OCI-LY1 (cell line): Measurements from ENCODE around the gene IL36G.
A peak's percentile ranks its signal among the peaks of the same experiment; 100 is the strongest.

ENCODE experiments used
- EZH2 ChIP-seq: fragments of 200-600 bp; sonication (generic), shearing (Covaris generic); IDR thresholded peaks from 2 replicates; pipeline ENCODE4 v1.8.0; 2017; ENCODE audit warnings: borderline replicate concordance, mixed run types, mild to moderate bottlenecking, antibody characterized with exemption, low read length, moderate library complexity, mixed read lengths
- TF ChIP-seq, protein P1 (sequence below): fragments of 200-600 bp; sonication (generic), shearing (Covaris generic); IDR thresholded peaks from 2 replicates; pipeline ENCODE4 v1.5.1; 2017; ENCODE audit warnings: mild to moderate bottlenecking, antibody characterized with exemption, low read length, moderate library complexity, mixed read lengths

DNA sequence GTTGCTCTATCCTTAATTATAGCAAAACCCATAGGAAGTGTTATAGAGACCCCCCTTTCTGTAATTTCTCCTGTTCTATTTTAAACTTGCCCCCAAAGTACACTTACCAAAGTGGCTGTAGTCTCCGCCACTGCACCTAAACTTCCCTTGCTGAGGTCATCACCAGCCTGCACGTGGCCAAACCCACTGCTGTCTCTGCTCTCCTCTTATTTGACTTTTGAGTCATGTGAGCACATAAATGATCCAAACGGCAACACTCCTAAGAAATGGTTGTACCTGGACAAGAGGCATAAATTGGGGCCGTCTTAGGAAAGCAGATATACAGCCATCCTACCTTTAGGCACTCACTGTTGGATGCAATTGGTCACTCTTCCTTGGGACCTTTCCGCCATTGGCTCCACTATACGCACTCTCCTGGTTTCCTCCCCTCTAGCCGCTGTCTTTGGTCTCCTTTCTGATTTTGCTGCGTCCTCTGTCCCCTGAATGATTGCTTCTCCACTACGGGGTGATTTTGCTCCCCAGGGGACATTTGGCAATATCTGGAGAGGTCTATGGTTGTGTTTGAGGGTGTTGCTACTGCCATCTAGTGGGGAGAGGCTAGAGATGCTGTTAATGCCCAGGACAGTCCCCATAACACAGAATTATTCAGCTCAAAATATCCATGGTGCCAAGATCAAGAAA lies 19.2 kb upstream of the IL36G start:
- TF ChIP-seq, protein P1, sequence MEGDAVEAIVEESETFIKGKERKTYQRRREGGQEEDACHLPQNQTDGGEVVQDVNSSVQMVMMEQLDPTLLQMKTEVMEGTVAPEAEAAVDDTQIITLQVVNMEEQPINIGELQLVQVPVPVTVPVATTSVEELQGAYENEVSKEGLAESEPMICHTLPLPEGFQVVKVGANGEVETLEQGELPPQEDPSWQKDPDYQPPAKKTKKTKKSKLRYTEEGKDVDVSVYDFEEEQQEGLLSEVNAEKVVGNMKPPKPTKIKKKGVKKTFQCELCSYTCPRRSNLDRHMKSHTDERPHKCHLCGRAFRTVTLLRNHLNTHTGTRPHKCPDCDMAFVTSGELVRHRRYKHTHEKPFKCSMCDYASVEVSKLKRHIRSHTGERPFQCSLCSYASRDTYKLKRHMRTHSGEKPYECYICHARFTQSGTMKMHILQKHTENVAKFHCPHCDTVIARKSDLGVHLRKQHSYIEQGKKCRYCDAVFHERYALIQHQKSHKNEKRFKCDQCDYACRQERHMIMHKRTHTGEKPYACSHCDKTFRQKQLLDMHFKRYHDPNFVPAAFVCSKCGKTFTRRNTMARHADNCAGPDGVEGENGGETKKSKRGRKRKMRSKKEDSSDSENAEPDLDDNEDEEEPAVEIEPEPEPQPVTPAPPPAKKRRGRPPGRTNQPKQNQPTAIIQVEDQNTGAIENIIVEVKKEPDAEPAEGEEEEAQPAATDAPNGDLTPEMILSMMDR: peak; percentile 80
- no peak for TF ChIP-seq EZH2
